Neural cell (in vitro differentiated cells): ENCODE measurements around the gene SUSD3.

Experiments used
- SMC3 ChIP-seq: fragments of 450-650 bp; conservative IDR thresholded peaks from 2 replicates; pipeline ENCODE4 v1.6.1; 2014; ENCODE audit warnings: antibody characterized with exemption, mild to moderate bottlenecking, moderate library complexity; ENCODE audit not compliant: poor library complexity
- TAF1 ChIP-seq: IDR thresholded peaks from 2 replicates; pipeline ENCODE4 v1.6.1; 2012; ENCODE audit warnings: low read depth

- no peak for TF ChIP-seq TAF1
- no peak for TF ChIP-seq SMC3
Measured at GRCh38 chr9:93126825-93127368, 68.4 kb downstream of the SUSD3 start.
